ENCODE results near the gene PCK1.

- TF ChIP-seq MAX (IDR thresholded peaks at IDR 0.05) (no peak), CTCF (IDR thresholded peaks at IDR 0.05; ENCODE audit: control extremely low read depth in 1 of 3, insufficient read depth in 1 of 3, low read depth in 1 of 3, low read length in 3 of 3) (no peak)
These were observed 25.6 kb upstream of the PCK1 start for GRCh38 chr20:57535297-57535696.

All from H1 (cell line).